Mesendoderm (in vitro differentiated cells): Measurements from ENCODE around the gene PCDH18.
"Not testable (repeated sequence)": the region's sequence is repeated elsewhere in the genome, so short reads cannot be mapped to it uniquely, and the experiment has no call there.

Experiments used
- DNase-seq: peaks from one replicate; pipeline ENCODE4 v3.0.0; 2013
- H2AK5ac ChIP-seq: 2 replicates; pipeline ENCODE4 v1.6.1; 2013; ENCODE audit warnings: low read length, inconsistent platforms
- H2BK120ac ChIP-seq: 2 replicates; pipeline ENCODE4 v1.6.1; 2013; ENCODE audit warnings: low read depth, mild to moderate bottlenecking, low read length, moderate library complexity, mixed read lengths
- H2BK15ac ChIP-seq: replicated peaks from 2 replicates; pipeline ENCODE4 v1.6.1; 2013; ENCODE audit warnings: low read depth, mild to moderate bottlenecking, moderate library complexity
- H2BK5ac ChIP-seq: 2 replicates; pipeline ENCODE4 v1.6.1; 2013; ENCODE audit warnings: low read length, inconsistent platforms
- H3K18ac ChIP-seq: 2 replicates; pipeline ENCODE4 v1.6.1; 2013; ENCODE audit warnings: mild to moderate bottlenecking, low read length, mixed read lengths
- H3K23ac ChIP-seq: one replicate; pipeline ENCODE4 v1.6.1; 2013; ENCODE audit warnings: low read length
- H3K27ac ChIP-seq: 2 replicates; pipeline ENCODE4 v1.5.1; 2013; ENCODE audit warnings: low read depth, mild to moderate bottlenecking, inconsistent platforms, low read length, moderate library complexity
- H3K27me3 ChIP-seq: 2 replicates; pipeline ENCODE4 v1.6.1; 2013; ENCODE audit warnings: low read length, control low read depth, mild to moderate bottlenecking, inconsistent platforms; ENCODE audit not compliant: insufficient read depth, poor library complexity
- H3K36me3 ChIP-seq: 2 replicates; pipeline ENCODE4 v1.6.1; 2013; ENCODE audit warnings: low read length, inconsistent platforms; ENCODE audit not compliant: control insufficient read depth, insufficient read depth
- H3K4ac ChIP-seq: one replicate; pipeline ENCODE4 v1.6.1; 2013; ENCODE audit warnings: low read depth, mild to moderate bottlenecking, low read length, moderate library complexity
- H3K4me1 ChIP-seq: 2 replicates; pipeline ENCODE4 v1.6.1; 2013; ENCODE audit warnings: low read depth, low read length, inconsistent platforms; ENCODE audit not compliant: control insufficient read depth
- H3K4me2 ChIP-seq: 2 replicates; pipeline ENCODE4 v1.6.1; 2013; ENCODE audit warnings: low read length
- H3K4me3 ChIP-seq: 2 replicates; pipeline ENCODE4 v1.5.1; 2013; ENCODE audit warnings: mild to moderate bottlenecking, low read length
- H3K56ac ChIP-seq: one replicate; pipeline ENCODE4 v1.6.1; 2013; ENCODE audit warnings: low read length
- H3K79me1 ChIP-seq: 2 replicates; pipeline ENCODE4 v1.6.1; 2013; ENCODE audit warnings: low read length, inconsistent platforms
- H3K79me2 ChIP-seq: 2 replicates; pipeline ENCODE4 v1.6.1; 2013; ENCODE audit warnings: mild to moderate bottlenecking, low read length; ENCODE audit not compliant: control insufficient read depth, insufficient read depth
- H3K9ac ChIP-seq: 2 replicates; pipeline ENCODE4 v1.6.1; 2013; ENCODE audit warnings: low read length, inconsistent platforms
- H4K5ac ChIP-seq: one replicate; pipeline ENCODE4 v1.6.1; 2013; ENCODE audit warnings: low read length
- H4K8ac ChIP-seq: one replicate; pipeline ENCODE4 v1.6.1; 2013; ENCODE audit warnings: low read depth, mild to moderate bottlenecking, control low read depth, low read length, moderate library complexity
- WGBS: extraction: QIAGEN DNeasy Blood & Tissue Kit; methylation state at CpG from one replicate; pipeline ENCODE4 v1.1.7; 2013; ENCODE audit warnings: low lambda C conversion rate, missing lambda C conversion rate; ENCODE audit not compliant: insufficient coverage; ENCODE audit errors: extremely low coverage; 5-methylcytosine and 5-hydroxymethylcytosine counted together

PCDH18 gene

DNA sequence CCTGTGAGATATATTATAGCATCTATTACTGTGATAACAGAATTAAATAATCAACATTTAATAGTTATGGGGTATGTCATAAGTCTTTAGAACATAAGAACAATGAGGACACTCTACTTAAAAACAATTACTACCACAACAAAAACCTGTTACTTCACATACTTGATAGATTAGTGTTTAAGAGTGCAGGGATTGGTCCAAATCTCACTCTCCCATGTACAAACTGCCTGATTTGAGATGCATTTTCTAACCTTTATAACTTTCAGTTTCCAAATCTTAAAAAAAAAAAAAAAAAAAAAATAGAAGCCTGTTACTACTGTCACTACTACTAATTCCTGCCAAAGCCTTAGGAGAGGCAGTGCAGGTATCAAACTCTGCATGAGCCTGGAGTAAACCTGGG is 5.6 kb downstream of the PCDH18 start:
- Histone ChIP-seq H3K18ac (no peak overlapping the region), H4K5ac (no peak overlapping the region), H2BK5ac (no peak overlapping the region), H4K8ac (no peak overlapping the region), H3K4me1 (peaks cover 3% of the 10 kb centered on the region), H3K4ac (no peak overlapping the region), H2BK120ac (no peak overlapping the region), H3K79me2 (no peaks in the 10 kb centered on the region), H3K4me2 (no peak overlapping the region), H3K9ac (no peak overlapping the region), H3K27ac (no peak overlapping the region), H2BK15ac (no peak overlapping the region), H3K36me3 (no peaks in the 10 kb centered on the region), H3K4me3 (no peak overlapping the region), H3K56ac (no peak overlapping the region), H3K79me1 (peaks cover 6% of the 10 kb centered on the region), H3K23ac (no peak overlapping the region), H2AK5ac (no peak overlapping the region), H3K27me3 (no peaks in the 10 kb centered on the region)
- no peak for DNase-seq

DNA sequence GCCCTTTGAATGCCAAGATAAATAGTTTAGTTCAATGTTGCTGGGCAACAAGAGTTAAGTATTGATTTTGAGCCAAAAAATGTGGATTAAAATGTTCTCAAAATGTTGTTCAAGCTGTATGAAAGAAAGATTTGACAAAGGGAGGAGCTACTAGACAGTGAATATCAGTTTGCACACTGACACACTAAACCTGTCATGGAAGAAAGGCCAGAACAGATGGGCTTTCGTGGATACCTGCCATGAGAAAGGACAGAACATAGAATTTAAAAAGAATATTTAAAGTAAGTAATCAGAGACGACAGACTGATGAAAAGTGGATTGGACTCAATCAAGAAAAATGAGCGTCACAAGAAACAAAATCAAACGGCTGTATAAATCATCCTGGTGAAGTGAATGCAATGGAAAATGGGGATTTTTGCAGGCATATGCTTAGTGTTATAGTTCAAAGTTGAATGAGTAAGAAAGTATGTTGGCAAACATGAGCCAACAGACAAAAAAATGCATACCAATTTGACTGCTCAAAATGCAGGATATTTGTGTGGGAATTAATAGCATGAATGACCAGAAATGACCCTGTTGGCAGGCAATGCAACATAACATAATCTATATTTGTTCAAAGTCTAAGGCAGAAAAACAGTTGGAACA is 7.4 kb downstream of the PCDH18 start:
- no peak overlapping the region for H3K18ac ChIP-seq
- no peaks in the 10 kb centered on the region for H3K36me3 ChIP-seq
- peaks cover 3% of the 10 kb centered on the region for H3K79me1 ChIP-seq
- no peaks in the 10 kb centered on the region for H3K79me2 ChIP-seq
- no peak overlapping the region for H3K27ac ChIP-seq
- no peak overlapping the region for H2BK120ac ChIP-seq
- H3K27me3 ChIP-seq: no peaks in the 10 kb centered on the region
- no peak overlapping the region for H3K4me2 ChIP-seq
- H3K4me3 ChIP-seq: no peak overlapping the region
- H3K56ac ChIP-seq: no peak overlapping the region
- H3K4ac ChIP-seq: no peak overlapping the region
- H4K5ac ChIP-seq: no peak overlapping the region
- no CpG with 5 or more reads among the region's 4 CpGs for WGBS
- H2BK15ac ChIP-seq: no peak overlapping the region
- peaks cover under 1% of the 10 kb centered on the region for H3K4me1 ChIP-seq
- no peak overlapping the region for H2AK5ac ChIP-seq
- no peak overlapping the region for H3K23ac ChIP-seq
- H2BK5ac ChIP-seq: no peak overlapping the region
- no peak overlapping the region for H4K8ac ChIP-seq
- no peak for DNase-seq
- H3K9ac ChIP-seq: no peak overlapping the region

GRCh38 chr4:137523329-137523728 is 9.0 kb downstream of the PCDH18 start:
- Histone ChIP-seq H3K4ac (no peak overlapping the region), H2BK5ac (no peak overlapping the region), H3K4me3 (no peak overlapping the region), H4K8ac (no peak overlapping the region), H3K9ac (no peak overlapping the region), H3K79me2 (no peaks in the 10 kb centered on the region), H4K5ac (no peak overlapping the region), H3K4me2 (no peak overlapping the region), H3K36me3 (no peaks in the 10 kb centered on the region), H3K79me1 (no peaks in the 10 kb centered on the region), H3K27me3 (no peaks in the 10 kb centered on the region), H3K56ac (no peak overlapping the region), H2BK15ac (no peak overlapping the region), H3K27ac (no peak overlapping the region), H2BK120ac (no peak overlapping the region), H3K23ac (no peak overlapping the region), H3K18ac (no peak overlapping the region), H3K4me1 (no peaks in the 10 kb centered on the region), H2AK5ac (no peak overlapping the region)
- no peak for DNase-seq
- WGBS: no CpG with 5 or more reads among the region's 1 CpG

GRCh38 chr4:137521053-137521452 is 11.2 kb downstream of the PCDH18 start:
- Histone ChIP-seq H3K4ac (no peak overlapping the region), H3K27ac (no peak overlapping the region), H3K56ac (no peak overlapping the region), H3K9ac (no peak overlapping the region), H3K36me3 (no peaks in the 10 kb centered on the region), H3K23ac (no peak overlapping the region), H3K79me1 (no peaks in the 10 kb centered on the region), H2BK15ac (no peak overlapping the region), H3K27me3 (no peaks in the 10 kb centered on the region), H4K8ac (no peak overlapping the region), H2AK5ac (no peak overlapping the region), H3K18ac (no peak overlapping the region), H3K4me2 (no peak overlapping the region), H3K4me3 (no peak overlapping the region), H3K4me1 (no peaks in the 10 kb centered on the region), H2BK5ac (no peak overlapping the region), H4K5ac (no peak overlapping the region), H3K79me2 (no peaks in the 10 kb centered on the region), H2BK120ac (no peak overlapping the region)
- DNase-seq: no peak
- no CpG with 5 or more reads among the region's 9 CpGs for WGBS

DNA sequence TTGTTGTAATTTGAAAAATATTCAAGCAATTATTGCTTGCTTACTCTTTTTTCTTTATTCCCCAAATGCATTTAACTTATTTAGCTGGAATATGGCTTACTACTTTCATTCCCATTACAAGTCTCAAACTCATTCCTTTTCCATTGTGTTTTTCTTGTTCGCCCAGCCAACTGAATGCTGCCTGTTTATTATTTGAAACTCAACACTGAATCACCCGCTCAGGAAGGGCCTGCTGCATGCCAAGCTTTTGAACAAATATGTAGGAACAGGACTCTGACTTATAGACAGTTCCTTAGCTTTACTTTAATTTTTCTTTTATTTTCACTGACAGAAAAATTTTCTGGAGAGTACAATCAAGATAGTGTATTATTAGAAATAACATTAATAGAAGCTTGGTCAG is 12.9 kb downstream of the PCDH18 start:
- Histone ChIP-seq H3K18ac (no peak overlapping the region), H2BK5ac (no peak overlapping the region), H3K4me1 (no peaks in the 10 kb centered on the region), H3K56ac (no peak overlapping the region), H3K4ac (no peak overlapping the region), H3K79me2 (no peaks in the 10 kb centered on the region), H3K27me3 (no peaks in the 10 kb centered on the region), H3K4me3 (no peak overlapping the region), H4K5ac (no peak overlapping the region), H4K8ac (no peak overlapping the region), H2BK120ac (no peak overlapping the region), H2BK15ac (no peak overlapping the region), H3K4me2 (no peak overlapping the region), H2AK5ac (no peak overlapping the region), H3K23ac (no peak overlapping the region), H3K36me3 (no peaks in the 10 kb centered on the region), H3K79me1 (no peaks in the 10 kb centered on the region), H3K9ac (no peak overlapping the region), H3K27ac (no peak overlapping the region)
- WGBS: no CpG with 5 or more reads among the region's 2 CpGs
- DNase-seq: no peak

- H3K79me2 ChIP-seq: not testable (repeated sequence)
- WGBS: no CpG with 5 or more reads among the region's 3 CpGs
Observed at GRCh38 chr4:137517323-137517722, 15.0 kb downstream of the PCDH18 start.

More at GRCh38 chr4:137517323-137517722, 15.0 kb downstream of the PCDH18 start:
- H3K56ac ChIP-seq, H3K27ac ChIP-seq, H3K9ac ChIP-seq, H3K4me1 ChIP-seq, DNase-seq, H2BK15ac ChIP-seq, H4K5ac ChIP-seq, H3K18ac ChIP-seq, H3K4me2 ChIP-seq, H3K23ac ChIP-seq, H2AK5ac ChIP-seq, H3K4ac ChIP-seq, H3K79me1 ChIP-seq, H2BK120ac ChIP-seq, H4K8ac ChIP-seq, H3K27me3 ChIP-seq, H3K4me3 ChIP-seq, H3K36me3 ChIP-seq, H2BK5ac ChIP-seq: not testable (repeated sequence)
